Stimulated activated CD8-positive, alpha-beta memory T cell treated with anti-CD3 and anti-CD28 coated beads, Interleukin-2, amount 100 ng/mL, for 48 hours (primary cell): Measurements from ENCODE around the gene PXK.
"Not testable (repeated sequence)": the region's sequence is repeated elsewhere in the genome, so short reads cannot be mapped to it uniquely, and the experiment has no call there.

Experiments used
- DNase-seq, 2 donors: peaks; one replicate each; pipeline ENCODE4 v3.0.0-alpha.2; 2020; ENCODE audit warnings: low read depth in 2 of 2

PXK gene

GRCh38 chr3:58323529-58324390, 8.9 kb upstream of the PXK start:
- no peak for DNase-seq

GRCh38 chr3:58324391-58325390, 8.0 kb upstream of the PXK start:
- no peak for DNase-seq

GRCh38 chr3:58325525-58325992, 7.1 kb upstream of the PXK start:
- no peak for DNase-seq

- no peak for DNase-seq
These were observed 6.3 kb upstream of the PXK start for GRCh38 chr3:58326267-58326900.

GRCh38 chr3:58329150-58329921, 3.4 kb upstream of the PXK start:
- DNase-seq = no peak

GRCh38 chr3:58329922-58330413, 2.7 kb upstream of the PXK start:
- no peak for DNase-seq

GRCh38 chr3:58331593-58332152, 1.0 kb upstream of the PXK start:
- no peak for DNase-seq

- DNase-seq = no peak
These were observed 717 bp downstream of the PXK start for GRCh38 chr3:58333206-58334012.

GRCh38 chr3:58334013-58334321, 1.3 kb downstream of the PXK start:
- DNase-seq = no peak

- DNase-seq = no peak
These were observed 1.8 kb downstream of the PXK start for GRCh38 chr3:58334506-58334884.

GRCh38 chr3:58335652-58335947, 2.9 kb downstream of the PXK start:
- DNase-seq = no peak

- no peak for DNase-seq
These were observed 3.6 kb downstream of the PXK start for GRCh38 chr3:58336135-58336882.

- no peak for DNase-seq
These were observed 4.5 kb downstream of the PXK start for GRCh38 chr3:58337190-58337589.

GRCh38 chr3:58339146-58339545, 6.5 kb downstream of the PXK start:
- DNase-seq = not testable (repeated sequence)

GRCh38 chr3:58340594-58341244, 8.0 kb downstream of the PXK start:
- DNase-seq = no peak

- DNase-seq = no peak
These were observed 8.7 kb downstream of the PXK start for GRCh38 chr3:58341376-58341775.

- no peak for DNase-seq
These were observed 10.0 kb downstream of the PXK start for GRCh38 chr3:58342676-58343075.

- DNase-seq = no peak
These were observed 12.8 kb downstream of the PXK start for GRCh38 chr3:58345457-58345856.

GRCh38 chr3:58346368-58346767, 13.7 kb downstream of the PXK start:
- no peak for DNase-seq
